Ureter (tissue), 1 donor: ENCODE results near the gene LY6G5C. TPM values are rescaled to one million over a fixed set of nuclear protein-coding genes. Genes with fewer than 3 reads are reported as not detected.
A peak's percentile ranks its signal among the peaks of the same experiment; 100 is the strongest.
"Not testable (repeated sequence)": the region's sequence is repeated elsewhere in the genome, so short reads cannot be mapped to it uniquely, and the experiment has no call there.

Source experiments
- DNase-seq: peaks from one replicate; pipeline ENCODE4 v3.0.0-alpha.2; 2020; ENCODE audit warnings: low spot score
- total RNA-seq: library from RNA; stranded (reverse); gene quantifications from one replicate; pipeline ENCODE4 v1.2.4, GENCODE V29; 2023
- donor health status: DM: yes; HTN: yes; CAD: no.

The LY6G5C gene
- total RNA-seq, 1 donor from 2014 or later: 3.0 TPM

DNA sequence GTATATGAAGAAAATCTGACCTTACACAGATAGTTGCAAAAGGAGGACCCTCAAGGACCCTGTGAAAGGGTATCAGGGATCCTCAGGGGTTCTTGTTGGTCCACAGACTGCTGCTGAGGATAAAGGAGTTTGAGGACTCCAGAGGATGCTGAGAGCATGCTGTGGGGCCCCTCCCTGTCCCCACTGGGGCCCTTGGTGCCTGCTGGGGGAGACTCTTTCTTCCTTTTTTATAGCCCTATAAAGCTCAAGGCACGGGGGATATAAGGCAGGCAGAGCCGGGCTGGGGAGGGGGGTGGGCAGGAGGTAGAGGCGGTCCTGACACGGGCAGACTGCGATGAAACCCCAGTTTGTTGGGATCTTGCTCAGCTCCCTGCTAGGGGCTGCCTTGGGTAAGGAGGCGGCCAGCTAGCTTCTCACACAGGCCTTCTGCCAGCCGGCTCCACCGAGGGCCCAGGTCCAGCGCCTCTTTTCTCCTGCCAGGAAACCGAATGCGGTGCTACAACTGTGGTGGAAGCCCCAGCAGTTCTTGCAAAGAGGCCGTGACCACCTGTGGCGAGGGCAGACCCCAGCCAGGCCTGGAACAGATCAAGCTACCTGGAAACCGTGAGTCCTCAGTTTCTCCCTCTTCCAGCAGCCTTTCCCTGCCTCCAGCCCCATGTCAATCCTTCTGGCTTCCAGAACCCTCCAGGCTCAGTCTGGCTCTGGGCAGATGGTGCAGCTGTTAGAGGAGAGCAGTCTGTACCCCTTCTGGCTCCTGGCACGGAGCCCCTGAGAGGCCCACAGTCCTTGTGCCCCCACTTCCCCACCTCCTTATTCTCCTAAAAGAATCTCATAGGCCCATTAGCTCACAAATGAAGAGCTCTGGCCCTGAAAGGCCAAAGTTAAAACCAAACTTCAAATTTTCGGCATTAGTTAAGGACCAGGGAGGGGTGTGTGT is 34.4 kb upstream of the LY6G5C start, which contains the start of gene LY6G6D:
Gene LY6G6D (plus strand): TSS at position 327 of the 937 bp plus-strand sequence. CDS start 8 bp downstream, at position 335.
- no peak for DNase-seq

DNA sequence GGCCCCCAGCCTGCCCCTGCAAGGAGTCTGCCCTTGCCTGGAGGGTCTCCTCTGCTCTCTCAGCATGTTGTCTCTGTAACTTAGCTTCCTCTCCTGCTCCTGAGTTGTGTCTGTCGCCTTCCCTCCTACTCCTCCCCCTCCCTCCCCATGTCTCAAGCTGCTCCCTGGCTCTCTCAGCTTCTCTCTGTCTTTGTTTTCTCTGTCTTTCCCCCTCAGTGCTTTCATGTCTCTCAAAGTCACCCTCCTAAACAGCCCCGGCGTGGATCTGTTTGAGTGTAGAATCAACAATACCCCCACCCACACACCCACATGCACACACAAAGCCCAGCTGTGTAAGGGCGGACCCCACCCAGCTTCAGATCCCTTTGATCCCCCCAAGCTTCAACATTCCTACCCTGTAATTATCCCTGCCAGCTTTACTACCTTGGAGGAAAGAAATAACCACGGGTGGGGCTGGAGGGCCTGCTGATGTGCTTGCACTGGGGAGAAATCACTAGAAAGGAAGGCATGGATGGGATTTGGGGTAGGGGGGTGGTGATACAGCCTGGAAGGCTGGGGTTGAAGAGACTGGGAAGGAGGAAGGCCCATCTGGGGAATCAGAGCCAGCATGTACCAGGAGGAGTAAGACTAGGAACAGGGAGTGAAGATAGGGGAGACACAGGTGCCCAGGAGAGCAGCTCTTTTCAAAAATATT is 33.3 kb upstream of the LY6G5C start:
- no peak for DNase-seq

- DNase-seq: no peak
Observed at GRCh38 chr6:31713465-31713864, 32.6 kb upstream of the LY6G5C start.

DNA sequence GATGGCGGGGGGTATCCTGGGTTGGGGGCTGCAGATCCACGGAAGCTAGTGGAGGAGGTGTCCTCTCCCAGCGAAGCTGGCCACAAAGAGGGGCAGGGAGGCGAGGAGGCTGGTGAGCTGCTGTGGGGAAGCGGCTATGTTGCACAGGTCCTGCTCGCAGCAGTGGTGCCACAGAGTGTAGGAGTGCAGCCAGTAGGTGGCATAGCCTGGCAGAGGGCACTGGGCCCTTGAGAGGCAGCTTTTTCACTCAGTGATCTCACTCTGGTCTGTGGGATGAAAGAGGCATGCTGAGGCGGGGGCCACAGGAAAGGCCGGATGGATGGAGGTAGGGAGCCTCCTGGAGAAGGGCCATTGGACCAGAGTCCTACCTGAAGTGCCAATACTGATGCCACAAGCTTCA is 31.4 kb upstream of the LY6G5C start:
- no peak for DNase-seq

GRCh38 chr6:31711233-31711632 is 30.4 kb upstream of the LY6G5C start:
- DNase-seq: no peak

- DNase-seq: no peak
Observed at GRCh38 chr6:31710523-31711219, 29.8 kb upstream of the LY6G5C start.

- not testable (repeated sequence) for DNase-seq
Observed at GRCh38 chr6:31709157-31709556, 28.3 kb upstream of the LY6G5C start.

- DNase-seq: no peak
Observed at GRCh38 chr6:31708224-31708623, 27.4 kb upstream of the LY6G5C start.

DNA sequence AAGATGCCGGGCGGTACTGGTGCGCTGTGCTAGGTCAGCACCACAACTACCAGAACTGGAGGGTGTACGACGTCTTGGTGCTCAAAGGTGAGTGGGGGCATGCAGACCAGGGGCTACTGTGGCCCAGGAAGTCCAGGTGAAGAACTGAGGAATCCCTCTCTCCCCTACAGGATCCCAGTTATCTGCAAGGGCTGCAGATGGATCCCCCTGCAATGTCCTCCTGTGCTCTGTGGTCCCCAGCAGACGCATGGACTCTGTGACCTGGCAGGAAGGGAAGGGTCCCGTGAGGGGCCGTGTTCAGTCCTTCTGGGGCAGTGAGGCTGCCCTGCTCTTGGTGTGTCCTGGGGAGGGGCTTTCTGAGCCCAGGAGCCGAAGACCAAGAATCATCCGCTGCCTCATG is 26.8 kb upstream of the LY6G5C start:
- DNase-seq: no peak

DNA sequence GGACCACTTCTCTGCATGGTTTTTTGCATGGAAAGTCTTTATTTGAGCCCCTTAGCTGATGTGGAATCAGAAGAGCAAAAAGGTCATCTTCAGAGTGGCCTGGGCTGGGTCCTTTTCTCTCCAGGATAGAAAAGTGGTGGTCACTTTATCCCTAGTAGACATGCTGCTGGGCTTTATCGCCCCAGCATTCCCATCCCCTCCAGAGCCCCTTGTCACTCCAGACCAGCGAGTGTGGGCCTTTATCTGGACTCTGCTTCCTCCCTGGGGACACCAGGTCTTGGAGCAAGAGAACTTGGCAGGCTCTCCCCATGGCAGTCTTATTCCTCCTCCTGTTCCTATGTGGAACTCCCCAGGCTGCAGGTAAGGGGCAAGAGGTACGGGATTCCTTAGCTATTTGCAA is 25.7 kb upstream of the LY6G5C start, which contains the start of gene LY6G6F:
Gene LY6G6F (plus strand): TSS at position 268 of the 400 bp plus-strand sequence. CDS start 41 bp downstream, at position 309.
- no peak for DNase-seq

- DNase-seq: no peak
Observed at GRCh38 chr6:31705931-31706330, 25.1 kb upstream of the LY6G5C start.

GRCh38 chr6:31702819-31703716 is 22.2 kb upstream of the LY6G5C start, which contains the start of gene ABHD16A:
ABHD16A (minus strand) TSS chr6:31703324; CDS start chr6:31703281, 43 bp downstream.
- peak; percentile 99 for DNase-seq

DNA sequence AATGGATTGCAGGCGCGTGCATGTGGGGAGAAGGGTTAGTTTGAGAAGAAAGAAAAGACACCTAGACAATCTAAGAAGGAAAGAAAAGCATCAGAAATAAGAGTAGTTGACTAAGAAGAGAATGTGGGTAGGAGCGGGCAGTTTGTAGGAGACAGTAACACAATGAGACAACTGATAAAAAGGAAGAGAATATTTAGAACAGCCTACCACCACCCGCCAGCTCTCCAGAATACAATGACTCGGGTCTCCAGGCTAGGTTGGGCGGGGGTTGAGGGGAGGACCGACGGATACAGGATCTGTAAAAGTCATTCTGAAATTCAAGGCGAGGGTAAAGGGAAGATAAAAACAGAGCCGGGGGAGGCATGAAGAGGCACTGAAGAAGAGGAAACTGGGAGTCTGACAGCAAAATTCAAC is 21.5 kb upstream of the LY6G5C start:
- no peak for DNase-seq

- DNase-seq: no peak
Observed at GRCh38 chr6:31701666-31702404, 21.0 kb upstream of the LY6G5C start.

- DNase-seq: no peak
Observed at GRCh38 chr6:31700740-31701401, 20.0 kb upstream of the LY6G5C start.

GRCh38 chr6:31697555-31697954 is 16.7 kb upstream of the LY6G5C start:
- DNase-seq: no peak

- DNase-seq: no peak
Observed at GRCh38 chr6:31693535-31693934, 12.7 kb upstream of the LY6G5C start.

GRCh38 chr6:31692886-31693285 is 12.0 kb upstream of the LY6G5C start:
- DNase-seq: no peak

DNA sequence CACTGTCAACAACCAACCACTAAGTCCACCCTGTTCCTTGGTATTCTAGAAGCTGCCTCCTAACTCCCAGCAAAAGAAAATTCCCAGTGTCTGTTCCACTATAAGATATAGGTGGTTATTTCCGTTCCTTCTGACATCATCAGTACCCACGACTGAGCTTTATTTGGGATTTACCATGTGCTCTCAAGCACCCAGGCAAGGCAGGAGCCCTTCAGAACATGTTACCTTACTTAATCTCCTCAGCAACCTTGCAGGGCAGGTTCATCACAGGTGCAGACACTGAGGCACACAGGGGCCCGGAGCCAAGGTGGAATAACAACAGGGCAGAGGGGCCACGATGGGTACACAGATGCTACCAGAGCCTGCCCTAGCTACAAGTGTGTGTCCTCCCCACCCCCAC is 11.5 kb upstream of the LY6G5C start:
- no peak for DNase-seq
